ENCODE results near the gene KSR2. TPM values are rescaled to one million over a fixed set of nuclear protein-coding genes. Genes with fewer than 3 reads are reported as not detected.

KSR2 gene
- total and polyA plus RNA-seq, 9 donors, result under 0.01 to 0.15 (median 0.08) TPM; not detected in 4

DNA sequence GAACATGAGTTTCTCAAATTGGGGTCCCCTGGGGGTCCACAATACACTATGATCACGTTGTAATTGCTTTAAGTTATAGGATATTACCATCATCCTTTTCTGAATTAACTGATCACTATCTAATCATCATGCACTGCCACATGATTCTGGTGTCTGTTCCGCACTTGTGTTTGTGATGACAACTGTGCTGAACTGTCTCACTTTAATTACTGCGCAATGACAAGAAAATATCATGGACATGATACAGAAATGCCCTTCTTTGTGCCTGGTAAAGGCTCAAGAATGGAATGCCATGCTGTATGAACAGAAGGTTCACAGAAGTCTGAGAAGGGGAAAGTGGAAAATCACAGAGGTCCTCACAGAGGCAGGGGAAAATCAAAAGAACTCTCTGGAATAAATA is 541.6 kb downstream of the KSR2 start:
- no peak for TF ChIP-seq POLR2A (IDR thresholded peaks at IDR 0.05)
- H3K4me3 ChIP-seq, result no peak overlapping the region
- H3K4me1 ChIP-seq (ENCODE audit: insufficient read depth), result no peaks in the 10 kb centered on the region
- H3K27ac ChIP-seq, result no peak overlapping the region
- no peak for DNase-seq
- WGBS, 3 donors, result 69 to 76% (median 74%) methylated on average over 3 of the region's 3 CpGs
- no peaks in the 10 kb centered on the region for H3K9me3 ChIP-seq
- intact Hi-C loops (cut with DNase I), result no loop called here
- H3K36me3 ChIP-seq, result no peaks in the 10 kb centered on the region
- H3K27me3 ChIP-seq, result no peaks in the 10 kb centered on the region

DNA sequence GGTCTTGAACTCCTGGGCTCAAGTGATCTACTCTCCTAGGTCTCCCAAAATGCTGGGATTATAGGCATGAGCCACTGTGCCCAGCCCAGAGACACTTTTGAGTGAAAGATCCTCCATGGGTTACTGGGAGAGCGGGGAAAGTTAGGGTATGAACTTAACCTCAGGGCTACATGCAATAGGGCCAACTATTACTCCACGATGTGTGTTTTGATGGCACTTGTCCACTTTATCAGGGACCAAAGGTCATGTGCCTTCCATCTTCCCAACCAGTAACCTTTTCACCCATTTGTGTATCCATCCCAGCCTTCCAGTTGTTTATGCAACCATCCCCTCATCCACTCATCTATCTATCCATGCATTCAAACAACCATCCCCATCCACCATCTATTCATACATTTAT is 546.8 kb downstream of the KSR2 start:
- TF ChIP-seq POLR2A (IDR thresholded peaks at IDR 0.05) (no peak), EP300 (IDR thresholded peaks at IDR 0.05) (no peak)
- TF ChIP-seq, protein P1, sequence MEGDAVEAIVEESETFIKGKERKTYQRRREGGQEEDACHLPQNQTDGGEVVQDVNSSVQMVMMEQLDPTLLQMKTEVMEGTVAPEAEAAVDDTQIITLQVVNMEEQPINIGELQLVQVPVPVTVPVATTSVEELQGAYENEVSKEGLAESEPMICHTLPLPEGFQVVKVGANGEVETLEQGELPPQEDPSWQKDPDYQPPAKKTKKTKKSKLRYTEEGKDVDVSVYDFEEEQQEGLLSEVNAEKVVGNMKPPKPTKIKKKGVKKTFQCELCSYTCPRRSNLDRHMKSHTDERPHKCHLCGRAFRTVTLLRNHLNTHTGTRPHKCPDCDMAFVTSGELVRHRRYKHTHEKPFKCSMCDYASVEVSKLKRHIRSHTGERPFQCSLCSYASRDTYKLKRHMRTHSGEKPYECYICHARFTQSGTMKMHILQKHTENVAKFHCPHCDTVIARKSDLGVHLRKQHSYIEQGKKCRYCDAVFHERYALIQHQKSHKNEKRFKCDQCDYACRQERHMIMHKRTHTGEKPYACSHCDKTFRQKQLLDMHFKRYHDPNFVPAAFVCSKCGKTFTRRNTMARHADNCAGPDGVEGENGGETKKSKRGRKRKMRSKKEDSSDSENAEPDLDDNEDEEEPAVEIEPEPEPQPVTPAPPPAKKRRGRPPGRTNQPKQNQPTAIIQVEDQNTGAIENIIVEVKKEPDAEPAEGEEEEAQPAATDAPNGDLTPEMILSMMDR (IDR thresholded peaks at IDR 0.05), result no peak
- H3K36me3 ChIP-seq, result no peaks in the 10 kb centered on the region
- no peaks in the 10 kb centered on the region for H3K27me3 ChIP-seq
- no peak overlapping the region for H3K27ac ChIP-seq
- no peaks in the 10 kb centered on the region for H3K4me1 ChIP-seq (ENCODE audit: insufficient read depth)
- H3K4me3 ChIP-seq, result no peak overlapping the region
- DNase-seq, result no peak
- WGBS, 3 donors, result 77 to 84% (median 81%) methylated on average over 2 of the region's 2 CpGs
- no peaks in the 10 kb centered on the region for H3K9me3 ChIP-seq
- intact Hi-C loops (cut with DNase I), result no loop called here

DNA sequence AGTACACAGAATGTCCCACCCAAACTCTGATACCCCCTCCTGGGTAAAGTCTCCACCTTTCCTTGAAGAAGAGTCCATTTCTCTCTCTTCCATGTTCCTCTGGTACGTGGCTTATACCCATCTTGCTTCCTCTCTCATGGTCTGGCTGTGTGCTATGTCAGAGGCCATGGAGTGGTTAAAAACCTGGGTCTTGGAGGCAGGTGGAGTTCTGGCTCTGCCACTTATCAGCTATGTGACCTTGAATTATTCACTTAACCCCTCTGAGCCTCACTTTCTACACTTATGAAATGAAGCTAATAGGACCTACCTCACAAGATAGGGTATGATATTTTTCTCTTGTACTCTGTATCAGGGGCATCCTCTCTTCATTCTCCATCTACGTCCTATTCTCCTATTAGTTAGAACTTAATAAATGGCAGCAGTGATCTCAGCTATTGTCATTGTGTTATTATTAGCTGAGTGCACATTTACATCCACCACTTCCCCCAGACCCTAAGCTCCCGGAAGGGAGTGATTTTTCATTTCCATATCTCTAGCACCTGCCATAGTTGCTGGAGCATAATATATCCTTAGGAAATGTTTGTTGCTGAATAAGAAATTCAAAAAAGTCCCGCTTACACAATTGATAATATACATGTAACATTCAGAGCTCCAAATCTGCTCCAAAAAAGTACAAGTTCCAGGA is 547.6 kb downstream of the KSR2 start:
- Histone ChIP-seq H3K36me3 (no peaks in the 10 kb centered on the region), H3K4me3 (no peak overlapping the region), H3K27ac (no peak overlapping the region), H3K9me3 (no peaks in the 10 kb centered on the region), H3K27me3 (no peaks in the 10 kb centered on the region), H3K4me1 (ENCODE audit: insufficient read depth) (no peaks in the 10 kb centered on the region)
- TF ChIP-seq, protein P1 (IDR thresholded peaks at IDR 0.05), result no peak
- TF ChIP-seq POLR2A (IDR thresholded peaks at IDR 0.05) (no peak), EP300 (IDR thresholded peaks at IDR 0.05) (no peak)
- no peak for DNase-seq
- 22 to 38% (median 29%) methylated on average over 4 of the region's 4 CpGs for WGBS, 3 donors
- intact Hi-C loops (cut with DNase I), result no loop called here

DNA sequence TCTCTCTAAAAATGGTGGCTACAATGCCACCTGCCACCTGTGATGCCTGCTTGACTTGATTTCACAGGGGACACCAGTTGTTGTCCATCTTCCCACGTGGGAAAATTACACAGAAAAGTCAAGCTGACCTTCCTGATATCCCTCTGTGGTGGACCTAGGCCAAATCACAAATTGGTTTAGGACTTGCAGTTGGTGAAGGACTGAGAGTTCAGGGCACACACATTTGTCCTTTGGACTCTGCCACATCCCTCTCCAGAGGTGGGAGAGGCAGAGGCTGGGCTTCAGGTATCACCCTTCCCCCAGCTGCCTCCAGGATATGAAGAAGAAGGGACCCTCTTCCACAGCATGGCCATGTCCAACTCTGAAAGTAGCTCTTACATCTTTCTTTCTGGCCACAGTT is 551.8 kb downstream of the KSR2 start:
- Histone ChIP-seq H3K27ac (no peak overlapping the region), H3K27me3 (no peaks in the 10 kb centered on the region), H3K9me3 (no peaks in the 10 kb centered on the region), H3K4me1 (ENCODE audit: insufficient read depth) (no peaks in the 10 kb centered on the region), H3K4me3 (no peak overlapping the region), H3K36me3 (no peaks in the 10 kb centered on the region)
- intact Hi-C loops (cut with DNase I), result no loop called here
- DNase-seq, result no peak
- TF ChIP-seq, protein P1 (IDR thresholded peaks at IDR 0.05), result no peak
- TF ChIP-seq EP300 (IDR thresholded peaks at IDR 0.05) (no peak), POLR2A (IDR thresholded peaks at IDR 0.05) (no peak)
- 0 to 5% (median 3%) methylated on average over 1 of the region's 1 CpG for WGBS, 3 donors

DNA sequence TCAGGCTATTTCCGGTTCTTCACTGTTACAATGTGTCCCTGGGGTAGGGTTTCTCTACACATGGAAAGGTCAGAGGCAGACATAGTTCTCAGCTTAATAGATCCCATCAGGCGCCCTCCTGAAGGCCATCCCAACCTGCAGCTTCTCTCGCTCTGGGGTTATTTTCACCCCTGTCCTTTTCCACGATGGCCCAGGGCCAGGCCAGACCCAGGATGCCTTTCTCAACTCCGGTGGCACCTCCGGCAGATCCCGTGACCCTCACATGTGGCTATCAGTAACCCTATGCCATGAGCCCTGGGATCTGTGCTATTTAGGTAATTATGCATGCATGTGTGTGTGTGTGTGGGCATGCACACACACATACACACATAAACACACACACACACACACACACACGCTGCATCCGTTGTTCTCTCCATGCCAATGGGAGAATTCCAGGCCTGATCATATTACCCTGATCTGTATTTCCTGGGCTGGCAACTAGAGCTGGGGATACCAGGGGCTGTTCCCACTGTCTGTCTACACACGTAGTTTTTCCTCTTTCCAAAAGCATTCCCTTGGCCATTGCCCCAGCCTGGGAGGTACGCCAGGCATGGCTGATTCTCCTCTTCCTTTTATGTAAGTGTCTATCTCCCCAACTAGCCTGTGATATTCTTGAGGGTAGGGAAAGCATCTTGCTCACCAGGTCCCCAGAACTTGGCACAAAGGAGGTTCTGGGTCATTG is 556.2 kb downstream of the KSR2 start:
- Histone ChIP-seq H3K27ac (no peak overlapping the region), H3K9me3 (no peaks in the 10 kb centered on the region), H3K4me1 (ENCODE audit: insufficient read depth) (no peaks in the 10 kb centered on the region), H3K27me3 (no peaks in the 10 kb centered on the region), H3K4me3 (no peak overlapping the region), H3K36me3 (no peaks in the 10 kb centered on the region)
- TF ChIP-seq EP300 (IDR thresholded peaks at IDR 0.05), result no peak
- TF ChIP-seq, protein P1 (IDR thresholded peaks at IDR 0.05), result no peak
- TF ChIP-seq POLR2A (IDR thresholded peaks at IDR 0.05), result no peak
- WGBS, 3 donors, result 58 to 64% (median 60%) methylated on average over 11 of the region's 11 CpGs
- intact Hi-C loops (cut with DNase I), result no loop called here
- DNase-seq, result no peak

Data from ovary (tissue), 9 donors.